WTC11 (cell line): ENCODE measurements around the gene RAI14. TPM values are rescaled to one million over a fixed set of nuclear protein-coding genes. Genes with fewer than 3 reads are reported as not detected.

Experiments used
- ETV6 ChIP-seq: sonication (generic); formaldehyde crosslinking; IDR thresholded peaks from 2 replicates; pipeline ENCODE4 v1.8.1; 2022; ENCODE audit warnings: mild to moderate bottlenecking, missing genetic modification reagents
- FOXJ3 ChIP-seq: sonication (generic); formaldehyde crosslinking; IDR thresholded peaks from 2 replicates; pipeline ENCODE4 v1.9.0; 2021; ENCODE audit warnings: missing genetic modification reagents, mild to moderate bottlenecking, borderline replicate concordance
- FOXP1 ChIP-seq: sonication (generic); formaldehyde crosslinking; IDR thresholded peaks from 2 replicates; pipeline ENCODE4 v1.8.0; 2022; ENCODE audit warnings: missing genetic modification reagents, mild to moderate bottlenecking, moderate library complexity, borderline replicate concordance
- NFE2L1 ChIP-seq: sonication (generic); formaldehyde crosslinking; IDR thresholded peaks from 2 replicates; pipeline ENCODE4 v1.8.1; 2023; ENCODE audit warnings: missing genetic modification reagents
- NR3C1 ChIP-seq: sonication (generic); formaldehyde crosslinking; conservative IDR thresholded peaks from 2 replicates; pipeline ENCODE4 v1.8.1; 2023; ENCODE audit warnings: low read depth, mild to moderate bottlenecking, missing genetic modification reagents
- PRRX2 ChIP-seq: fragments of 250-450 bp; sonication (Bioruptor Pico); IDR thresholded peaks from 2 replicates; pipeline ENCODE4 v1.8.0; 2021; ENCODE audit warnings: mild to moderate bottlenecking
- TP53 ChIP-seq: sonication (generic); formaldehyde crosslinking; IDR thresholded peaks from 2 replicates; pipeline ENCODE4 v1.8.1; 2023; ENCODE audit warnings: mild to moderate bottlenecking, missing genetic modification reagents
- ZNF138 ChIP-seq: sonication (generic); formaldehyde crosslinking; conservative IDR thresholded peaks from 2 replicates; pipeline ENCODE4 v1.8.1; 2022; ENCODE audit warnings: mild to moderate bottlenecking, moderate library complexity, missing genetic modification reagents
- ZNF263 ChIP-seq: sonication (generic); formaldehyde crosslinking; IDR thresholded peaks from 2 replicates; pipeline ENCODE4 v1.8.1; 2022; ENCODE audit warnings: low read depth, mild to moderate bottlenecking, moderate library complexity, missing genetic modification reagents
- total RNA-seq: library from RNA; stranded (reverse); gene quantifications from 3 replicates; pipeline ENCODE4 v1.2.3, GENCODE V29; 2021
- TF ChIP-seq, protein P1 (sequence below): fragments of 250-450 bp; sonication (Bioruptor Pico); IDR thresholded peaks from 2 replicates; pipeline ENCODE4 v1.9.0; 2021; ENCODE audit warnings: mild to moderate bottlenecking
- TF ChIP-seq, protein P2 (sequence below): sonication (generic); formaldehyde crosslinking; IDR thresholded peaks from 2 replicates; pipeline ENCODE4 v1.8.1; 2023; ENCODE audit warnings: mild to moderate bottlenecking, moderate library complexity, missing genetic modification reagents
- TF ChIP-seq, protein P3 (sequence below): fragments of 250-450 bp; sonication (Bioruptor Pico); conservative IDR thresholded peaks from 2 replicates; pipeline ENCODE4 v1.9.0; 2021; ENCODE audit warnings: mild to moderate bottlenecking
- TF ChIP-seq, protein P4 (sequence below): sonication (generic); formaldehyde crosslinking; IDR thresholded peaks from 2 replicates; pipeline ENCODE4 v1.8.0; 2022; ENCODE audit warnings: missing genetic modification reagents
- TF ChIP-seq, protein P5 (sequence below): sonication (generic); formaldehyde crosslinking; IDR thresholded peaks from 2 replicates; pipeline ENCODE4 v1.8.1; 2023; ENCODE audit warnings: mild to moderate bottlenecking, missing genetic modification reagents
- TF ChIP-seq, protein P6 (sequence below): fragments of 250-450 bp; sonication (Bioruptor Pico); IDR thresholded peaks from 2 replicates; pipeline ENCODE4 v1.9.0; 2021; ENCODE audit warnings: mild to moderate bottlenecking, borderline replicate concordance
- TF ChIP-seq, protein P7 (sequence below): sonication (generic); formaldehyde crosslinking; IDR thresholded peaks from 2 replicates; pipeline ENCODE4 v1.8.1; 2023; ENCODE audit warnings: mild to moderate bottlenecking, missing genetic modification reagents, borderline replicate concordance

Gene RAI14
- total RNA-seq, 1 experiment from 2014 or later: 185 TPM

DNA sequence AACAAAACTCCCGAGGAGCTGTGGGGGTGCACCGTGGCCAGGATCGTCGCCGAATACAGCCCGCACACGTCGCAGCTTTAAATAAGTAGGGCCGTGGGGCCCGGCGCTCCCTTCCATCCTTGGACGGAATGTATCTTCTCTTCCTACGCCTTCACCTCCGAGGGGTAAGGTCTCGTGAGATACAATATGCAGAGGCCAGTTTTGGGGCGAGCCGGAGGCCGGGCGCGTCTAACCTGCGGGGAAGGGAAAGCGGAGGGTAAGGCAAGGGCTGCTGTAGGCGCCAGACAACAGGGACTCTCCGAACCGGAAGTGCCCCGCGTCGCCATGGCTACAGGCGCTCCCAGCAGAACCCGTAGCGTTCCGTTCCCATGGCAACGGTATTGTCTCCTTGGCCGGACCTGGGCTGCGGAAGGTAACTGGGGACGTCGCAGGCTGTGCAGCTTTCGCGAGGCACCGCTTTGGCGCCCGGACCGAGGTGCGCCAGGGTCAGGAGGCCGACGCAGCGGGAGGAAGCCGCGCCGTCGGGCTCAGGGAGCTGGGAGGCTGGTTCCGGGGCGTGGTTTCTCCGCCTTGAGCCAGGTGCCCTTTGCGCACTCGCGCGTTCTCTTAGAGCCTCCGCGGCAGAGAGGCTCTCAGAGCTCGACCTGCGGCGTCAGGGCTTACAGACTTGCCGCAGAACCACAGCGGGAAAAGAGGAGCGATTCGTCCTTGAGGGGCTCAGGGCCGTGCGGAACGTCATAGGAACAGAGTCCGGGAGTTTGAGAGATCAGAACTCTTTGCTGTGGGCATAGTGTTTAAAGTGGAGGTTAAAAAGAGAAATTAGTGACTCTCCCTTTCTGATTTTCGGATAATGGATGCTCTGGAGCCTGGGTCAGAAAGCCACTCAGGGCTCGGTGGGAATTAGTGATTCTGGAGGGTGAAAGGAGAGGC, 182.9 kb downstream of the RAI14 start, which contains the start of gene TTC23L (continued):
- TF ChIP-seq, protein P1, sequence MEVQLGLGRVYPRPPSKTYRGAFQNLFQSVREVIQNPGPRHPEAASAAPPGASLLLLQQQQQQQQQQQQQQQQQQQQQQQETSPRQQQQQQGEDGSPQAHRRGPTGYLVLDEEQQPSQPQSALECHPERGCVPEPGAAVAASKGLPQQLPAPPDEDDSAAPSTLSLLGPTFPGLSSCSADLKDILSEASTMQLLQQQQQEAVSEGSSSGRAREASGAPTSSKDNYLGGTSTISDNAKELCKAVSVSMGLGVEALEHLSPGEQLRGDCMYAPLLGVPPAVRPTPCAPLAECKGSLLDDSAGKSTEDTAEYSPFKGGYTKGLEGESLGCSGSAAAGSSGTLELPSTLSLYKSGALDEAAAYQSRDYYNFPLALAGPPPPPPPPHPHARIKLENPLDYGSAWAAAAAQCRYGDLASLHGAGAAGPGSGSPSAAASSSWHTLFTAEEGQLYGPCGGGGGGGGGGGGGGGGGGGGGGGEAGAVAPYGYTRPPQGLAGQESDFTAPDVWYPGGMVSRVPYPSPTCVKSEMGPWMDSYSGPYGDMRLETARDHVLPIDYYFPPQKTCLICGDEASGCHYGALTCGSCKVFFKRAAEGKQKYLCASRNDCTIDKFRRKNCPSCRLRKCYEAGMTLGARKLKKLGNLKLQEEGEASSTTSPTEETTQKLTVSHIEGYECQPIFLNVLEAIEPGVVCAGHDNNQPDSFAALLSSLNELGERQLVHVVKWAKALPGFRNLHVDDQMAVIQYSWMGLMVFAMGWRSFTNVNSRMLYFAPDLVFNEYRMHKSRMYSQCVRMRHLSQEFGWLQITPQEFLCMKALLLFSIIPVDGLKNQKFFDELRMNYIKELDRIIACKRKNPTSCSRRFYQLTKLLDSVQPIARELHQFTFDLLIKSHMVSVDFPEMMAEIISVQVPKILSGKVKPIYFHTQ (CRISPR knock-in tag): no peak
- TF ChIP-seq, protein P2, sequence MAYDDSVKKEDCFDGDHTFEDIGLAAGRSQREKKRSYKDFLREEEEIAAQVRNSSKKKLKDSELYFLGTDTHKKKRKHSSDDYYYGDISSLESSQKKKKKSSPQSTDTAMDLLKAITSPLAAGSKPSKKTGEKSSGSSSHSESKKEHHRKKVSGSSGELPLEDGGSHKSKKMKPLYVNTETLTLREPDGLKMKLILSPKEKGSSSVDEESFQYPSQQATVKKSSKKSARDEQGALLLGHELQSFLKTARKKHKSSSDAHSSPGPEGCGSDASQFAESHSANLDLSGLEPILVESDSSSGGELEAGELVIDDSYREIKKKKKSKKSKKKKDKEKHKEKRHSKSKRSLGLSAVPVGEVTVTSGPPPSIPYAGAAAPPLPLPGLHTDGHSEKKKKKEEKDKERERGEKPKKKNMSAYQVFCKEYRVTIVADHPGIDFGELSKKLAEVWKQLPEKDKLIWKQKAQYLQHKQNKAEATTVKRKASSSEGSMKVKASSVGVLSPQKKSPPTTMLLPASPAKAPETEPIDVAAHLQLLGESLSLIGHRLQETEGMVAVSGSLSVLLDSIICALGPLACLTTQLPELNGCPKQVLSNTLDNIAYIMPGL (CRISPR knock-in tag): peak; percentile 80
- TF ChIP-seq NR3C1: no peak; the same call in 1 of the 2 replicates
- no peak for TF ChIP-seq PRRX2
- TF ChIP-seq, protein P3, sequence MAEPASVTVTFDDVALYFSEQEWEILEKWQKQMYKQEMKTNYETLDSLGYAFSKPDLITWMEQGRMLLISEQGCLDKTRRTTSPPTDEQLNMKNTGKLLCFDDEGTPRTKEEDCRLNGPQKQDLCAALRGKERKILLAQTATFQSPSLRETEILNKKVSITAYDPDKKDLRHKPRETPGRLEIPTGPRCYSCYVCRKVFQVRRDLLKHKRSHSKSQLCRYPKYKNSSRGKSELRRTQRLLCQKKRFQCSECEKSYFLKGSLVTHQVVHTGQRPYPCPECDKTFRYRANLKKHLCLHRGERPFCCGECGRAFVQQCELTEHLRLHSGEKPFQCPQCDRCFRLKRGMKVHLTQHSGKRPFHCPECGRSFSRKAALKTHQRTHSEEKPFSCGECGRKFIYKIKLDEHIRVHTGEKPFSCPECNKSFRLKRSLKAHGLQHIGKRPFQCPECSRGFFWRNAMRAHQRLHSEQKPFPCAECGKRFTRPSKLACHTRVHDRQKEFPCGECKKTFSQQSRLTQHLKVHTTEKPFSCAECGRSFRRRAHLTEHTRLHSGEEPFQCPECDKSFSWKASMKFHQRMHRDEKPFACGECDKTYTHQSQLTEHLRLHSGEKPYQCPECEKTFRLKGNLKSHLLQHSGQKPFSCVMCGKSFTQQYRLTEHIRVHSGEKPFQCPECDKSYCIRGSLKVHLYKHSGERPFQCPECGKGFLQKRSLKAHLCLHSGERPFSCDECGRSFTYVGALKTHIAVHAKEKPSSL: no peak
- TF ChIP-seq, protein P4, sequence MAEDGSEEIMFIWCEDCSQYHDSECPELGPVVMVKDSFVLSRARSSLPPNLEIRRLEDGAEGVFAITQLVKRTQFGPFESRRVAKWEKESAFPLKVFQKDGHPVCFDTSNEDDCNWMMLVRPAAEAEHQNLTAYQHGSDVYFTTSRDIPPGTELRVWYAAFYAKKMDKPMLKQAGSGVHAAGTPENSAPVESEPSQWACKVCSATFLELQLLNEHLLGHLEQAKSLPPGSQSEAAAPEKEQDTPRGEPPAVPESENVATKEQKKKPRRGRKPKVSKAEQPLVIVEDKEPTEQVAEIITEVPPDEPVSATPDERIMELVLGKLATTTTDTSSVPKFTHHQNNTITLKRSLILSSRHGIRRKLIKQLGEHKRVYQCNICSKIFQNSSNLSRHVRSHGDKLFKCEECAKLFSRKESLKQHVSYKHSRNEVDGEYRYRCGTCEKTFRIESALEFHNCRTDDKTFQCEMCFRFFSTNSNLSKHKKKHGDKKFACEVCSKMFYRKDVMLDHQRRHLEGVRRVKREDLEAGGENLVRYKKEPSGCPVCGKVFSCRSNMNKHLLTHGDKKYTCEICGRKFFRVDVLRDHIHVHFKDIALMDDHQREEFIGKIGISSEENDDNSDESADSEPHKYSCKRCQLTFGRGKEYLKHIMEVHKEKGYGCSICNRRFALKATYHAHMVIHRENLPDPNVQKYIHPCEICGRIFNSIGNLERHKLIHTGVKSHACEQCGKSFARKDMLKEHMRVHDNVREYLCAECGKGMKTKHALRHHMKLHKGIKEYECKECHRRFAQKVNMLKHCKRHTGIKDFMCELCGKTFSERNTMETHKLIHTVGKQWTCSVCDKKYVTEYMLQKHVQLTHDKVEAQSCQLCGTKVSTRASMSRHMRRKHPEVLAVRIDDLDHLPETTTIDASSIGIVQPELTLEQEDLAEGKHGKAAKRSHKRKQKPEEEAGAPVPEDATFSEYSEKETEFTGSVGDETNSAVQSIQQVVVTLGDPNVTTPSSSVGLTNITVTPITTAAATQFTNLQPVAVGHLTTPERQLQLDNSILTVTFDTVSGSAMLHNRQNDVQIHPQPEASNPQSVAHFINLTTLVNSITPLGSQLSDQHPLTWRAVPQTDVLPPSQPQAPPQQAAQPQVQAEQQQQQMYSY (CRISPR knock-in tag): no peak; the same call in 1 of the 2 replicates
- no peak for TF ChIP-seq ZNF263 (CRISPR knock-in tag)
- TF ChIP-seq, protein P5, sequence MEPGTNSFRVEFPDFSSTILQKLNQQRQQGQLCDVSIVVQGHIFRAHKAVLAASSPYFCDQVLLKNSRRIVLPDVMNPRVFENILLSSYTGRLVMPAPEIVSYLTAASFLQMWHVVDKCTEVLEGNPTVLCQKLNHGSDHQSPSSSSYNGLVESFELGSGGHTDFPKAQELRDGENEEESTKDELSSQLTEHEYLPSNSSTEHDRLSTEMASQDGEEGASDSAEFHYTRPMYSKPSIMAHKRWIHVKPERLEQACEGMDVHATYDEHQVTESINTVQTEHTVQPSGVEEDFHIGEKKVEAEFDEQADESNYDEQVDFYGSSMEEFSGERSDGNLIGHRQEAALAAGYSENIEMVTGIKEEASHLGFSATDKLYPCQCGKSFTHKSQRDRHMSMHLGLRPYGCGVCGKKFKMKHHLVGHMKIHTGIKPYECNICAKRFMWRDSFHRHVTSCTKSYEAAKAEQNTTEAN (CRISPR knock-in tag): peak; percentile 62; the same call in 1 of the 2 replicates
- peak; percentile 94 for TF ChIP-seq FOXP1
- TF ChIP-seq, protein P6, sequence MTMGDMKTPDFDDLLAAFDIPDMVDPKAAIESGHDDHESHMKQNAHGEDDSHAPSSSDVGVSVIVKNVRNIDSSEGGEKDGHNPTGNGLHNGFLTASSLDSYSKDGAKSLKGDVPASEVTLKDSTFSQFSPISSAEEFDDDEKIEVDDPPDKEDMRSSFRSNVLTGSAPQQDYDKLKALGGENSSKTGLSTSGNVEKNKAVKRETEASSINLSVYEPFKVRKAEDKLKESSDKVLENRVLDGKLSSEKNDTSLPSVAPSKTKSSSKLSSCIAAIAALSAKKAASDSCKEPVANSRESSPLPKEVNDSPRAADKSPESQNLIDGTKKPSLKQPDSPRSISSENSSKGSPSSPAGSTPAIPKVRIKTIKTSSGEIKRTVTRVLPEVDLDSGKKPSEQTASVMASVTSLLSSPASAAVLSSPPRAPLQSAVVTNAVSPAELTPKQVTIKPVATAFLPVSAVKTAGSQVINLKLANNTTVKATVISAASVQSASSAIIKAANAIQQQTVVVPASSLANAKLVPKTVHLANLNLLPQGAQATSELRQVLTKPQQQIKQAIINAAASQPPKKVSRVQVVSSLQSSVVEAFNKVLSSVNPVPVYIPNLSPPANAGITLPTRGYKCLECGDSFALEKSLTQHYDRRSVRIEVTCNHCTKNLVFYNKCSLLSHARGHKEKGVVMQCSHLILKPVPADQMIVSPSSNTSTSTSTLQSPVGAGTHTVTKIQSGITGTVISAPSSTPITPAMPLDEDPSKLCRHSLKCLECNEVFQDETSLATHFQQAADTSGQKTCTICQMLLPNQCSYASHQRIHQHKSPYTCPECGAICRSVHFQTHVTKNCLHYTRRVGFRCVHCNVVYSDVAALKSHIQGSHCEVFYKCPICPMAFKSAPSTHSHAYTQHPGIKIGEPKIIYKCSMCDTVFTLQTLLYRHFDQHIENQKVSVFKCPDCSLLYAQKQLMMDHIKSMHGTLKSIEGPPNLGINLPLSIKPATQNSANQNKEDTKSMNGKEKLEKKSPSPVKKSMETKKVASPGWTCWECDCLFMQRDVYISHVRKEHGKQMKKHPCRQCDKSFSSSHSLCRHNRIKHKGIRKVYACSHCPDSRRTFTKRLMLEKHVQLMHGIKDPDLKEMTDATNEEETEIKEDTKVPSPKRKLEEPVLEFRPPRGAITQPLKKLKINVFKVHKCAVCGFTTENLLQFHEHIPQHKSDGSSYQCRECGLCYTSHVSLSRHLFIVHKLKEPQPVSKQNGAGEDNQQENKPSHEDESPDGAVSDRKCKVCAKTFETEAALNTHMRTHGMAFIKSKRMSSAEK (CRISPR knock-in tag): no peak
- peak; percentile 85 for TF ChIP-seq NFE2L1
- TF ChIP-seq ETV6 (CRISPR knock-in tag): peak; percentile 92
- no peak for TF ChIP-seq FOXJ3 (CRISPR knock-in tag)
- TF ChIP-seq ZNF138 (CRISPR knock-in tag): 0 out of 2 replicates have a peak, but pooled peaks have one; percentile 67
- TF ChIP-seq, protein P7, sequence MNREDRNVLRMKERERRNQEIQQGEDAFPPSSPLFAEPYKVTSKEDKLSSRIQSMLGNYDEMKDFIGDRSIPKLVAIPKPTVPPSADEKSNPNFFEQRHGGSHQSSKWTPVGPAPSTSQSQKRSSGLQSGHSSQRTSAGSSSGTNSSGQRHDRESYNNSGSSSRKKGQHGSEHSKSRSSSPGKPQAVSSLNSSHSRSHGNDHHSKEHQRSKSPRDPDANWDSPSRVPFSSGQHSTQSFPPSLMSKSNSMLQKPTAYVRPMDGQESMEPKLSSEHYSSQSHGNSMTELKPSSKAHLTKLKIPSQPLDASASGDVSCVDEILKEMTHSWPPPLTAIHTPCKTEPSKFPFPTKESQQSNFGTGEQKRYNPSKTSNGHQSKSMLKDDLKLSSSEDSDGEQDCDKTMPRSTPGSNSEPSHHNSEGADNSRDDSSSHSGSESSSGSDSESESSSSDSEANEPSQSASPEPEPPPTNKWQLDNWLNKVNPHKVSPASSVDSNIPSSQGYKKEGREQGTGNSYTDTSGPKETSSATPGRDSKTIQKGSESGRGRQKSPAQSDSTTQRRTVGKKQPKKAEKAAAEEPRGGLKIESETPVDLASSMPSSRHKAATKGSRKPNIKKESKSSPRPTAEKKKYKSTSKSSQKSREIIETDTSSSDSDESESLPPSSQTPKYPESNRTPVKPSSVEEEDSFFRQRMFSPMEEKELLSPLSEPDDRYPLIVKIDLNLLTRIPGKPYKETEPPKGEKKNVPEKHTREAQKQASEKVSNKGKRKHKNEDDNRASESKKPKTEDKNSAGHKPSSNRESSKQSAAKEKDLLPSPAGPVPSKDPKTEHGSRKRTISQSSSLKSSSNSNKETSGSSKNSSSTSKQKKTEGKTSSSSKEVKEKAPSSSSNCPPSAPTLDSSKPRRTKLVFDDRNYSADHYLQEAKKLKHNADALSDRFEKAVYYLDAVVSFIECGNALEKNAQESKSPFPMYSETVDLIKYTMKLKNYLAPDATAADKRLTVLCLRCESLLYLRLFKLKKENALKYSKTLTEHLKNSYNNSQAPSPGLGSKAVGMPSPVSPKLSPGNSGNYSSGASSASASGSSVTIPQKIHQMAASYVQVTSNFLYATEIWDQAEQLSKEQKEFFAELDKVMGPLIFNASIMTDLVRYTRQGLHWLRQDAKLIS (CRISPR knock-in tag): peak; percentile 82; the same call in 1 of the 2 replicates
- peak; percentile 90; the same call in 1 of the 2 replicates for TF ChIP-seq TP53 (CRISPR knock-in tag)
